Prostate gland (tissue), 2 donors: ENCODE results near the gene TRMT112. TPM values are rescaled to one million over a fixed set of nuclear protein-coding genes. Genes with fewer than 3 reads are reported as not detected.
A peak's percentile ranks its signal among the peaks of the same experiment; 100 is the strongest.

Source experiments
- DNase-seq: peaks from one replicate; pipeline ENCODE4 v3.0.0-alpha.2; 2019; ENCODE audit warnings: low spot score
- H3K27ac ChIP-seq, 2 donors: fragments of 200-600 bp; sonication (generic); 2 replicates each; pipeline ENCODE4 v1.5.1; 2017 to 2019
- H3K27me3 ChIP-seq: fragments of 200-600 bp; sonication (generic); replicated peaks from 2 replicates; pipeline ENCODE4 v1.5.1; 2019; ENCODE audit not compliant: insufficient read depth
- H3K36me3 ChIP-seq, 2 donors: fragments of 200-600 bp; sonication (generic); 1 replicate in 1 of 2; 2 replicates in 1 of 2; pipeline versions ENCODE4 v1.5.1 to v1.8.1; 2017 to 2019
- H3K4me1 ChIP-seq: fragments of 200-600 bp; sonication (generic); replicated peaks from 2 replicates; pipeline ENCODE4 v1.5.1; 2019
- H3K4me3 ChIP-seq, 2 donors: fragments of 200-600 bp; sonication (generic); 2 replicates each; pipeline ENCODE4 v1.5.1; 2017 to 2019
- H3K9me3 ChIP-seq: fragments of 200-600 bp; sonication (generic); 2 replicates; pipeline ENCODE4 v1.5.1; 2017
- POLR2A ChIP-seq: fragments of 450-650 bp; IDR thresholded peaks from one replicate; pipeline ENCODE4 v1.6.1; 2016; ENCODE audit warnings: antibody characterized with exemption, mild to moderate bottlenecking
- POLR2AphosphoS5 ChIP-seq: sonication (generic); formaldehyde crosslinking; IDR thresholded peaks from one replicate; pipeline ENCODE4 v1.6.1; 2017; ENCODE audit warnings: antibody characterized with exemption
- WGBS: methylation state at CpG from one replicate; pipeline ENCODE4 v1.1.5; 2018; 5-methylcytosine and 5-hydroxymethylcytosine counted together
- intact Hi-C: fragments of 100-400 bp; cut with DNase I; formaldehyde crosslinking; loops from one replicate; pipeline ENCODE4 v1.14.2; 2022
- total RNA-seq, 2 donors: library from RNA; depleted of rRNA; stranded (reverse); fragments of >200 nt; gene quantifications; one replicate each; pipeline ENCODE4 v1.1.0, GENCODE V29; 2016
- TF ChIP-seq, protein P1 (sequence below), 4 experiments: fragments of 200-600 bp in 2 of 4; fragments of 450-650 bp in 2 of 4; sonication (generic) in 2 of 4; IDR thresholded peaks; 1 replicate in 3 of 4; 2 replicates in 1 of 4; pipeline ENCODE4 v1.5.1; 2016 to 2019; ENCODE audit warnings: antibody characterized with exemption in 4 of 4, mild to moderate bottlenecking in 2 of 4, moderate library complexity in 2 of 4

The TRMT112 gene
- total RNA-seq, 2 donors from 2014 or later = 328 to 400 TPM

DNA sequence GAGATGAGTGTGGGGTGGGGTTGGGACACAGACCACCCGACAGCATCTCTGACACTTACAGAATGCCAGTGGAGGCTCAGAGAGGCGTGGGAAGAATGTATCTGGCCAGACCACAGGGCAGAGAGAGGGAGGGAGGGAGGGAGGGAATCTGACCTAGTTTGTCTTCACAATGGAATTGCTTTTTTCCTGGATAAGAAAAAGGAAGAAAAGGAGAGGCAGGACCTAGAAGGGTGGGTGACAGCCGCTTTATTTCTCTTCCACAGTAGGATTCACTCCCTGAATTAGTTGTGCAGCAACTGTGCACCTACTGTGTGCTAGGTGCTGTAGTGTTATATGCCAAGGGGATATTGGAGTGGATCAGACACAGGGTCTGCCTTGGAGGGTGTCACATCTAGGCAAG is 22.6 kb downstream of the TRMT112 start:
- intact Hi-C loops = no loop called here
- Histone ChIP-seq H3K27me3 (peaks cover 6% of the 10 kb centered on the region), H3K9me3 (no peaks in the 10 kb centered on the region), H3K27ac (no peak overlapping the region), H3K36me3 (no peaks in the 10 kb centered on the region), H3K4me3 (no peak overlapping the region), H3K4me1 (peaks cover 9% of the 10 kb centered on the region)
- TF ChIP-seq POLR2AphosphoS5 (no peak), POLR2A (no peak)
- TF ChIP-seq, protein P1, sequence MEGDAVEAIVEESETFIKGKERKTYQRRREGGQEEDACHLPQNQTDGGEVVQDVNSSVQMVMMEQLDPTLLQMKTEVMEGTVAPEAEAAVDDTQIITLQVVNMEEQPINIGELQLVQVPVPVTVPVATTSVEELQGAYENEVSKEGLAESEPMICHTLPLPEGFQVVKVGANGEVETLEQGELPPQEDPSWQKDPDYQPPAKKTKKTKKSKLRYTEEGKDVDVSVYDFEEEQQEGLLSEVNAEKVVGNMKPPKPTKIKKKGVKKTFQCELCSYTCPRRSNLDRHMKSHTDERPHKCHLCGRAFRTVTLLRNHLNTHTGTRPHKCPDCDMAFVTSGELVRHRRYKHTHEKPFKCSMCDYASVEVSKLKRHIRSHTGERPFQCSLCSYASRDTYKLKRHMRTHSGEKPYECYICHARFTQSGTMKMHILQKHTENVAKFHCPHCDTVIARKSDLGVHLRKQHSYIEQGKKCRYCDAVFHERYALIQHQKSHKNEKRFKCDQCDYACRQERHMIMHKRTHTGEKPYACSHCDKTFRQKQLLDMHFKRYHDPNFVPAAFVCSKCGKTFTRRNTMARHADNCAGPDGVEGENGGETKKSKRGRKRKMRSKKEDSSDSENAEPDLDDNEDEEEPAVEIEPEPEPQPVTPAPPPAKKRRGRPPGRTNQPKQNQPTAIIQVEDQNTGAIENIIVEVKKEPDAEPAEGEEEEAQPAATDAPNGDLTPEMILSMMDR (IDR thresholded peaks at IDR 0.05) = no peak
- DNase-seq = no peak
- 58% methylated on average over 3 of the region's 3 CpGs for WGBS

DNA sequence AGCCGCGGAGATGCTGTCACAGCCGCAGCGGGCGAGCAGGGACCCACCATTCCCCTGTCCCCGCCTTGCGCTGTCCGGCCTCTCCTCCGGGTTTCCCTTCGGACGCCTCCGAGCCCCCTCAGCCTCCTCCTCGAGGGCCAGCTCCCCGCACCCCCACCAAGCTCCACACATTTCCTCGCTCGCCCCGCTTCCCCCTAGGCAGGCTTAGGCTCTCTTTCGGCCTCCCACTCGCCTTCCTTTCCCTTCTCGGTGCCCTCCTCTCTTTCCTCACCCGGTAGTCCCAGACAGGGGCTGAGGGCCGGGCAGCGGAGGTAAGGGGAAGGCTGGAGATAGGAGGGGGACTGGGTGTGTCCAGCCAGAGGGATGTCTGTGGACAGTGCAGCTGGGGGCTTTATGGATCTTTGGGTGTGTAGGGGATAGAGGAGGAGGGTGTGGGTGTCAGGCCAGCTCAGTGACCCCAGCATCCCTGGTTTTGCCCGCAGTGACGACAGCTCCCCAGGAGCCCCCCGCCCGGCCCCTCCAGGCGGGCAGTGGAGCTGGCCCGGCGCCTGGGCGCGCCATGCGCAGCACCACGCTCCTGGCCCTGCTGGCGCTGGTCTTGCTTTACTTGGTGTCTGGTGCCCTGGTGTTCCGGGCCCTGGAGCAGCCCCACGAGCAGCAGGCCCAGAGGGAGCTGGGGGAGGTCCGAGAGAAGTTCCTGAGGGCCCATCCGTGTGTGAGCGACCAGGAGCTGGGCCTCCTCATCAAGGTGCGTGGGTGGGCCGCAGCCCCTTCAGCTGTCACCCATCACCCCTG is 24.7 kb downstream of the TRMT112 start:
- Histone ChIP-seq H3K4me1 (peaks cover 3% of the 10 kb centered on the region), H3K36me3 (no peaks in the 10 kb centered on the region), H3K27me3 (peaks cover 5% of the 10 kb centered on the region), H3K4me3 (peak overlapping the region in 1 of 2 donors; percentile 19), H3K27ac (no peak overlapping the region), H3K9me3 (no peaks in the 10 kb centered on the region)
- DNase-seq = no peak
- intact Hi-C loops = no loop called here
- TF ChIP-seq, protein P1 (IDR thresholded peaks at IDR 0.05) = no peak
- WGBS = 46% methylated on average over 42 of the region's 42 CpGs

DNA sequence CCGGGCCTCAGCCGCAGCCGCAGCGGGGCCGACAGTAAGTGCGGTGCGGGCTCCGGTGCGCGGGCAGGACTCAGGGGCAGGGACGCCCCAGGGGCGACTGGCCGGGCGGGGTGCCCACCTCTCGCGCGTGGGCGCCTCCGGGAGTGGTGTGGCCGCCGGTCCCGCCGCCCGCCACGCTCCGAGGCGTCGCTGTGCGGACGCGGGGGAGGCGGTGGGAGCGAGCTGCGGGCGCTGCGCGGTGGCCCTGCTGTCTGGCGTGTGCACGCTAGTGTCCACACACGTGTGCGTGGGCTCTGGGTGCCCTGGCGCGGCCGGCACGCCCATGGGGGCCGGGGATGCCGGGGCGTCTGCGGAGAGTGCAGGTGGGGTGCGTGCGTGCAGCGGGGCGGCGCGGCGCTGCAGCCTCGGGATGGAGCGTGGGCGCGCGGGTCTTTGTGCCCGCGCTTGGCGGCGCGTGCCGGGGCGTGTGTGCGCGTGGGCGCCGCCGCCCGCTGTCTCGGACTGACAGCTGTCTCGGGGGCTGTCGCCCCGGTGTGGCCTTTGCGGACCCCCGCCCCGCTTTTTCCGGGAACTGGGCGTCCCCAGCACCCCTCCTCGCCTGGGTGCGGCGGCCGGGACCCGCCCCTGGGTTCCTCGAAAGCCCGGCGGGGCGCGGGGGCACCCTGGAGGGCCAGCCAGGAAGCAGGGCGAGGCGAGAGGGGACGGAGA is 25.5 kb downstream of the TRMT112 start:
- DNase-seq = no peak
- Histone ChIP-seq H3K9me3 (no peaks in the 10 kb centered on the region), H3K27me3 (peaks cover 5% of the 10 kb centered on the region), H3K4me3 (peak overlapping the region; percentile 5 to 19), H3K36me3 (no peaks in the 10 kb centered on the region), H3K27ac (no peak overlapping the region), H3K4me1 (peaks cover 3% of the 10 kb centered on the region)
- no peak for TF ChIP-seq POLR2AphosphoS5
- TF ChIP-seq, protein P1 (IDR thresholded peaks at IDR 0.05) = no peak
- no peak for TF ChIP-seq POLR2A
- intact Hi-C loops = no loop called here
- WGBS = 0% methylated on average over 33 of the region's 96 CpGs

DNA sequence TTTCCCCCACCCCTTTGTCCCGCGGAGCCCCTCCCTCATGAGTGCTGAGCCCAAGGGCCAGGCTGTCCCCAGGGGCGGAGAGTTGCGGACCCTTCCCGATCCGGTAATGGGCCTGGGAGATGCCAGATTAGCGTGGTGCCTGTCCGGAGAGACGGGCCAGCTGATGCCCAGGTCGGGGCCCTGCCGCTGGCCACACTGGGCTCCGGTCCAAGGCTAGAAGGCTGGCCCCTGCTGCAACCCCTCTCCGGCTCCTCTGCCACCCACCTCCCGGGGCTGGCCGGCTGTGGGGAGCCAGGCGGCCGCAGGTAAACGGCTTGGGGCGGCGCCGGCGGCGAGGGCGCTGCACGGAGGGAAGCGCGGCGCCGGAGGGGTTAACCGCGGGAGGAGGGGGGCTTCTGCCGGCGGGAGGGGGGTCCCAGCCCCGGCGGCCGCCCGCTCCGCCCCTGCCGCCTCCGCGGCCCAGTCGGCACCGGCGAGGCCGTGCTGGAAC is 26.1 kb downstream of the TRMT112 start, which contains the start of gene KCNK4:
Gene KCNK4 (plus strand): TSS at position 41 of the 490 bp plus-strand sequence. CDS start 1,717 bp downstream, outside the sequence.
- TF ChIP-seq, protein P1 (IDR thresholded peaks at IDR 0.05) = no peak
- TF ChIP-seq POLR2A (no peak), POLR2AphosphoS5 (no peak)
- 5% methylated on average over 4 of the region's 45 CpGs for WGBS
- intact Hi-C loops = no loop called here
- Histone ChIP-seq H3K27ac (no peak within 1 kb of the TSS), H3K36me3 (no peaks in the 10 kb centered on the region), H3K9me3 (no peaks in the 10 kb centered on the region), H3K4me1 (peaks cover 3% of the 10 kb centered on the region), H3K27me3 (peaks cover 5% of the 10 kb centered on the region), H3K4me3 (peak within 1 kb of the TSS; percentile 5 to 19)
- DNase-seq = no peak
